Natural killer cell (primary cell): ENCODE results near the gene OGFOD3. TPM values are rescaled to one million over a fixed set of nuclear protein-coding genes. Genes with fewer than 3 reads are reported as not detected.
"Not testable (repeated sequence)": the region's sequence is repeated elsewhere in the genome, so short reads cannot be mapped to it uniquely, and the experiment has no call there.

ENCODE experiments used
- ATAC-seq, 3 donors: fragments of 150-1000 bp in 2 of 3; fragments of 200-7000 bp in 1 of 3; cut with Tn5 transposase; 1 replicate in 1 of 3; 2 replicates in 2 of 3; pipeline ENCODE4 v1.10.0; 2021; ENCODE audit warnings: mild to moderate bottlenecking in 2 of 3, moderate library complexity in 2 of 3
- DNase-seq, 2 donors: peaks; one replicate each; pipeline versions ENCODE4 v3.0.0 to v3.0.0-alpha.2; 2013 to 2021; ENCODE audit warnings: mixed read lengths in 1 of 2
- H3K27ac ChIP-seq: one replicate; pipeline ENCODE4 v1.5.1; 2013; ENCODE audit warnings: mild to moderate bottlenecking, low read length
- H3K27me3 ChIP-seq: one replicate; pipeline ENCODE4 v1.6.1; 2013; ENCODE audit warnings: low read length; ENCODE audit not compliant: control insufficient read depth, insufficient read depth
- H3K36me3 ChIP-seq: one replicate; pipeline ENCODE4 v1.6.1; 2013; ENCODE audit warnings: low read length; ENCODE audit not compliant: control insufficient read depth, insufficient read depth
- H3K4me1 ChIP-seq: one replicate; pipeline ENCODE4 v1.6.1; 2013; ENCODE audit warnings: low read length; ENCODE audit not compliant: control insufficient read depth, insufficient read depth
- H3K4me3 ChIP-seq: one replicate; pipeline ENCODE4 v1.5.1; 2013; ENCODE audit warnings: low read length
- H3K9me3 ChIP-seq: one replicate; pipeline ENCODE4 v1.6.1; 2013; ENCODE audit warnings: low read length; ENCODE audit not compliant: control insufficient read depth, insufficient read depth
- H3K27ac Mint-ChIP-seq, 2 donors: one replicate each; pipeline ENCODE4 v1.8.0; 2022; ENCODE audit warnings: mild to moderate bottlenecking in 2 of 2, mixed read lengths in 2 of 2, moderate library complexity in 1 of 2
- H3K27me3 Mint-ChIP-seq, 2 donors: one replicate each; pipeline ENCODE4 v1.8.0; 2022; ENCODE audit warnings: low read depth in 2 of 2, mixed read lengths in 2 of 2
- H3K36me3 Mint-ChIP-seq: one replicate; pipeline ENCODE4 v1.8.0; 2022; ENCODE audit warnings: mixed read lengths
- H3K4me1 Mint-ChIP-seq, 2 donors: one replicate each; pipeline ENCODE4 v1.8.0; 2022; ENCODE audit warnings: mixed read lengths in 2 of 2
- H3K4me3 Mint-ChIP-seq: one replicate; pipeline ENCODE4 v1.8.0; 2022; ENCODE audit warnings: mild to moderate bottlenecking, moderate library complexity, mixed read lengths
- H3K9me3 Mint-ChIP-seq, 2 donors: one replicate each; pipeline ENCODE4 v1.8.0; 2022; ENCODE audit warnings: mixed read lengths in 2 of 2
- CTCF ChIP-seq: fragments of 200-600 bp; IDR thresholded peaks from one replicate; pipeline ENCODE4 v1.8.0; 2022; ENCODE audit warnings: antibody characterized with exemption
- WGBS: methylation state at CpG from one replicate; pipeline ENCODE4 v1.1.7; 2013; ENCODE audit warnings: missing lambda C conversion rate; ENCODE audit not compliant: insufficient coverage; 5-methylcytosine and 5-hydroxymethylcytosine counted together
- intact Hi-C: fragments of 100-400 bp; cut with micrococcal nuclease; formaldehyde crosslinking; loops from one replicate; pipeline ENCODE4 v1.14.2; 2022
- total RNA-seq, 4 donors: library from RNA; stranded (reverse); fragments of 120-200 nt in 1 of 4; gene quantifications; one replicate each; pipeline versions ENCODE4 v1.2.3 to v1.2.4, GENCODE V29; 2013 to 2022

Gene OGFOD3
- total RNA-seq, 3 donors from 2014 or later (not counting 1 experiment from before 2014, with no cell fraction given): 21.6 to 28.6 (median 23.3) TPM

- ATAC-seq (no peak), DNase-seq (no peak)
- no peak for TF ChIP-seq CTCF
- Histone ChIP-seq H3K4me3 (no peak overlapping the region), H3K36me3 (no peaks in the 10 kb centered on the region), H3K27me3 (peaks cover 15% of the 10 kb centered on the region), H3K4me1 (peaks cover 5% of the 10 kb centered on the region), H3K27ac (no peak overlapping the region), H3K9me3 (no peaks in the 10 kb centered on the region)
- Mint-ChIP-seq H3K4me1 (peaks cover 8 to 18% of the 10 kb centered on the region in 2 donors), H3K27ac (no peak overlapping the region), H3K4me3 (no peak overlapping the region), H3K9me3 (no peaks in the 10 kb centered on the region), H3K36me3 (no peaks in the 10 kb centered on the region), H3K27me3 (peaks cover 9 to 20% of the 10 kb centered on the region in 2 donors)
- intact Hi-C loops: no loop called here
- WGBS: 84% methylated on average over 11 of the region's 11 CpGs
Observed at GRCh38 chr17:82382933-82383255, 35.5 kb downstream of the OGFOD3 start.

GRCh38 chr17:82382220-82382932 lies 36.0 kb downstream of the OGFOD3 start:
- H3K4me3 ChIP-seq, H3K27ac ChIP-seq, DNase-seq, H3K9me3 ChIP-seq, H3K4me3 Mint-ChIP-seq, intact Hi-C loops, ATAC-seq, H3K9me3 Mint-ChIP-seq, H3K4me1 ChIP-seq, H3K36me3 ChIP-seq, H3K27ac Mint-ChIP-seq, H3K36me3 Mint-ChIP-seq: not testable (repeated sequence)
- H3K27me3 ChIP-seq: peaks cover 15% of the 10 kb centered on the region
- Mint-ChIP-seq H3K4me1 (peaks cover 8 to 13% of the 10 kb centered on the region in 2 donors), H3K27me3 (peaks cover 9 to 20% of the 10 kb centered on the region in 2 donors)
- 91% methylated on average over 21 of the region's 21 CpGs for WGBS

GRCh38 chr17:82381703-82382009 lies 36.7 kb downstream of the OGFOD3 start:
- ATAC-seq, H3K4me1 ChIP-seq, DNase-seq, H3K36me3 ChIP-seq, H3K27ac ChIP-seq, intact Hi-C loops, H3K36me3 Mint-ChIP-seq, H3K4me3 Mint-ChIP-seq, H3K27ac Mint-ChIP-seq, H3K9me3 ChIP-seq, H3K4me3 ChIP-seq, H3K9me3 Mint-ChIP-seq: not testable (repeated sequence)
- H3K27me3 ChIP-seq: peaks cover 11% of the 10 kb centered on the region
- H3K4me1 Mint-ChIP-seq: peaks cover 8 to 13% of the 10 kb centered on the region in 2 donors
- peaks cover 9 to 23% of the 10 kb centered on the region in 2 donors for H3K27me3 Mint-ChIP-seq
- 80% methylated on average over 8 of the region's 10 CpGs for WGBS

- H3K4me3 Mint-ChIP-seq: no peak overlapping the region
- intact Hi-C loops: no loop called here
- H3K27me3 ChIP-seq: peaks cover 7% of the 10 kb centered on the region
- no peak for ATAC-seq
- peaks cover 8 to 13% of the 10 kb centered on the region in 2 donors for H3K4me1 Mint-ChIP-seq
- H3K36me3 Mint-ChIP-seq: no peaks in the 10 kb centered on the region
- 71% methylated on average over 23 of the region's 23 CpGs for WGBS
- H3K27ac ChIP-seq: no peak overlapping the region
- peaks cover 9 to 20% of the 10 kb centered on the region in 2 donors for H3K27me3 Mint-ChIP-seq
- no peak overlapping the region for H3K4me3 ChIP-seq
- H3K9me3 ChIP-seq: no peaks in the 10 kb centered on the region
- TF ChIP-seq CTCF: no peak
- H3K9me3 Mint-ChIP-seq: no peaks in the 10 kb centered on the region
- no peak overlapping the region for H3K27ac Mint-ChIP-seq
- no peak for DNase-seq
- no peaks in the 10 kb centered on the region for H3K36me3 ChIP-seq
- no peaks in the 10 kb centered on the region for H3K4me1 ChIP-seq
Observed at GRCh38 chr17:82380860-82381702, 37.3 kb downstream of the OGFOD3 start.
